HCT116 (cell line): ENCODE results near the gene NLRC4. TPM values are rescaled to one million over a fixed set of nuclear protein-coding genes. Genes with fewer than 3 reads are reported as not detected.

Experiments used
- ATAC-seq: fragments of 200-7000 bp; cut with Tn5 transposase; 2 replicates; pipeline ENCODE4 v1.9.1; 2020; ENCODE audit warnings: mild to moderate bottlenecking, moderate library complexity
- BruUV-seq: library from RNA; stranded (reverse); fragments of 400-500 nt; replicated peaks from 2 replicates; lab custom pipeline; 2021; lab: Mats Ljungman, UMichigan
- CTCF ChIA-PET: fragments of 300-600 bp; sonication (Branson Sonifier 250); formaldehyde crosslinking; loops from one replicate; lab custom pipeline; 2021; ENCODE audit warnings: antibody characterized with exemption; lab: Charles Lee
- POLR2A ChIA-PET: fragments of 300-600, 350-600 bp; sonication (Branson Sonifier 250); formaldehyde crosslinking; loops from one replicate; lab custom pipeline; 2021; ENCODE audit warnings: antibody characterized with exemption; lab: Charles Lee
- RAD21 ChIA-PET, 2 experiments: fragments of 300-600 bp; sonication (Branson Sonifier 250); formaldehyde crosslinking; loops; one replicate each; lab custom pipeline; 2023; ENCODE audit warnings: low total read pairs in 2 of 2; ENCODE audit not compliant: uncharacterized antibody in 2 of 2, unreplicated experiment in 2 of 2, low non-redundant PET in 1 of 2; lab: Charles Lee
- DNase-seq: peaks from one replicate; pipeline ENCODE4 v3.0.0-alpha.2; 2010; ENCODE audit warnings: low read depth, low spot score
- H2AFZ ChIP-seq: fragments of 200-600 bp; shearing (Covaris generic), sonication (generic); 2 replicates; pipeline ENCODE4 v1.6.1; 2017; ENCODE audit warnings: low read depth, mixed run types, mixed read lengths, antibody characterized with exemption, low read length; ENCODE audit not compliant: poor library complexity, severe bottlenecking
- H3K27ac ChIP-seq: 2 replicates; pipeline ENCODE4 v1.5.1; 2012; ENCODE audit warnings: low read depth, low read length
- H3K27me3 ChIP-seq: fragments of 200-600 bp; sonication (generic); 2 replicates; pipeline ENCODE4 v1.6.1; 2016; ENCODE audit warnings: mixed run types, low read length, mixed read lengths; ENCODE audit not compliant: insufficient read depth
- H3K36me3 ChIP-seq, 2 experiments: fragments of 200-500 bp in 1 of 2; fragments of 200-600 bp in 1 of 2; sonication (Bioruptor generic) in 1 of 2; sonication (generic) in 1 of 2; 2 replicates each; pipeline versions ENCODE4 v1.5.1 to v1.6.1; 2014 to 2016; ENCODE audit warnings: low read length in 2 of 2, inconsistent platforms in 1 of 2, mixed read lengths in 1 of 2, mixed run types in 1 of 2; ENCODE audit not compliant: insufficient read depth in 2 of 2, control insufficient read depth in 1 of 2
- H3K4me1 ChIP-seq, 2 experiments: fragments of 200-600 bp in 1 of 2; sonication (generic) in 1 of 2; 2 replicates each; pipeline versions ENCODE4 v1.5.1 to v1.6.1; 2012 to 2017; ENCODE audit warnings: low read length in 2 of 2, inconsistent platforms in 1 of 2, mild to moderate bottlenecking in 1 of 2, mixed read lengths in 1 of 2, mixed run types in 1 of 2, moderate library complexity in 1 of 2; ENCODE audit not compliant: insufficient read depth in 2 of 2, control insufficient read depth in 1 of 2
- H3K4me2 ChIP-seq: fragments of 200-600 bp; sonication (generic); 2 replicates; pipeline ENCODE4 v1.6.1; 2017; ENCODE audit warnings: mixed run types, low read length, mixed read lengths
- H3K4me3 ChIP-seq, 2 experiments: fragments of 200-600 bp in 1 of 2; sonication (generic) in 1 of 2; replicated peaks in 1 of 2; 2 replicates each; pipeline ENCODE4 v1.5.1; 2011 to 2016; ENCODE audit warnings: low read length in 2 of 2, control low read depth in 1 of 2, low read depth in 1 of 2, mild to moderate bottlenecking in 1 of 2, mixed read lengths in 1 of 2, mixed run types in 1 of 2
- H3K79me2 ChIP-seq: fragments of 200-600 bp; sonication (generic); 2 replicates; pipeline ENCODE4 v1.6.1; 2017; ENCODE audit warnings: mild to moderate bottlenecking, mixed run types, low read length, moderate library complexity, mixed read lengths; ENCODE audit not compliant: insufficient read depth
- H3K9ac ChIP-seq: fragments of 200-600 bp; sonication (generic); 2 replicates; pipeline ENCODE4 v1.6.1; 2016; ENCODE audit warnings: low read length, mixed read lengths
- H3K9me2 ChIP-seq: fragments of 200-600 bp; sonication (generic), shearing (Covaris generic); 2 replicates; pipeline ENCODE4 v1.6.1; 2017; ENCODE audit warnings: mixed run types, mild to moderate bottlenecking, moderate library complexity; ENCODE audit not compliant: insufficient read depth
- H3K9me3 ChIP-seq, 2 experiments: fragments of 200-500 bp in 1 of 2; fragments of 200-600 bp in 1 of 2; sonication (Bioruptor generic) in 1 of 2; sonication (generic) in 1 of 2; 2 replicates each; pipeline ENCODE4 v1.6.1; 2014 to 2017; ENCODE audit warnings: low read length in 2 of 2, mixed read lengths in 2 of 2, inconsistent platforms in 1 of 2, low read depth in 1 of 2, mild to moderate bottlenecking in 1 of 2, mixed run types in 1 of 2, moderate library complexity in 1 of 2; ENCODE audit not compliant: control insufficient read depth in 1 of 2, insufficient read depth in 1 of 2
- H4K20me1 ChIP-seq: fragments of 200-600 bp; sonication (generic), shearing (Covaris generic); 2 replicates; pipeline ENCODE4 v1.6.1; 2017; ENCODE audit warnings: mixed run types, mild to moderate bottlenecking, moderate library complexity; ENCODE audit not compliant: insufficient read depth
- ATF3 ChIP-seq: IDR thresholded peaks from 2 replicates; pipeline ENCODE4 v1.6.1; 2012
- CBX3 ChIP-seq: IDR thresholded peaks from 2 replicates; pipeline ENCODE4 v1.6.1; 2012; ENCODE audit warnings: low read depth
- CEBPB ChIP-seq: IDR thresholded peaks from 2 replicates; pipeline ENCODE4 v1.6.1; 2012; ENCODE audit warnings: low read depth
- ELF1 ChIP-seq: IDR thresholded peaks from 2 replicates; pipeline ENCODE4 v1.6.1; 2012; ENCODE audit warnings: low read depth, borderline replicate concordance
- EZH2phosphoT487 ChIP-seq: fragments of 200-600 bp; IDR thresholded peaks from 2 replicates; pipeline ENCODE4 v1.6.1; 2018; ENCODE audit warnings: antibody characterized with exemption, borderline replicate concordance
- FOSL1 ChIP-seq: IDR thresholded peaks from 2 replicates; pipeline ENCODE4 v1.6.1; 2012; ENCODE audit warnings: low read depth
- MAX ChIP-seq: IDR thresholded peaks from 2 replicates; pipeline ENCODE4 v1.6.1; 2012
- POLR2A ChIP-seq: IDR thresholded peaks from 2 replicates; pipeline ENCODE4 v1.7.0; 2011; ENCODE audit warnings: borderline replicate concordance; ENCODE audit not compliant: insufficient read depth, insufficient read length; ENCODE audit errors: extremely low read depth
- POLR2AphosphoS5 ChIP-seq: IDR thresholded peaks from 2 replicates; pipeline ENCODE4 v1.6.1; 2011; ENCODE audit warnings: mild to moderate bottlenecking, low read depth, low read length, moderate library complexity
- RAD21 ChIP-seq: IDR thresholded peaks from 2 replicates; pipeline ENCODE4 v1.6.1; 2012; ENCODE audit warnings: low read depth, mild to moderate bottlenecking
- REST ChIP-seq: IDR thresholded peaks from 2 replicates; pipeline ENCODE4 v1.6.1; 2012; ENCODE audit warnings: low read depth
- SIN3A ChIP-seq: IDR thresholded peaks from 2 replicates; pipeline ENCODE4 v1.6.1; 2012; ENCODE audit warnings: low read depth
- SP1 ChIP-seq: IDR thresholded peaks from 2 replicates; pipeline ENCODE4 v1.6.1; 2012; ENCODE audit warnings: low read depth
- SRF ChIP-seq: IDR thresholded peaks from 2 replicates; pipeline ENCODE4 v1.6.1; 2012; ENCODE audit warnings: low read depth
- TCF7L2 ChIP-seq: IDR thresholded peaks from 2 replicates; pipeline ENCODE4 v1.7.0; 2011; ENCODE audit warnings: borderline replicate concordance, inconsistent platforms; ENCODE audit not compliant: insufficient read depth, insufficient read length; ENCODE audit errors: extremely low read depth
- YY1 ChIP-seq: IDR thresholded peaks from 2 replicates; pipeline ENCODE4 v1.6.1; 2011; ENCODE audit warnings: low read length, low read depth, moderate library complexity, mild to moderate bottlenecking; ENCODE audit not compliant: insufficient replicate concordance; ENCODE audit errors: extremely low read depth
- ZBTB33 ChIP-seq: IDR thresholded peaks from 2 replicates; pipeline ENCODE4 v1.6.1; 2011; ENCODE audit warnings: mild to moderate bottlenecking, low read length, moderate library complexity; ENCODE audit not compliant: insufficient replicate concordance; ENCODE audit errors: extremely low read depth
- ZFX ChIP-seq: fragments of 450-650 bp; IDR thresholded peaks from 2 replicates; pipeline ENCODE4 v1.6.1; 2017
- intact Hi-C: fragments of 100-400 bp; cut with micrococcal nuclease; formaldehyde crosslinking; loops from 2 replicates; pipeline ENCODE4 v1.10.0; 2022
- total RNA-seq: library from RNA; stranded (reverse); gene quantifications from one replicate; pipeline ENCODE4 v1.2.1, GENCODE V29; 2021; ENCODE audit not compliant: unreplicated experiment

The NLRC4 gene
- total RNA-seq, 1 experiment from 2014 or later: not detected

GRCh38 chr2:32222966-32223365, 41.7 kb downstream of the NLRC4 start:
- H4K20me1 ChIP-seq: no peaks in the 10 kb centered on the region
- POLR2A ChIA-PET: no interaction called here
- no peak for DNase-seq
- H3K36me3 ChIP-seq: peaks cover 4 to 5% of the 10 kb centered on the region in 2 experiments; a peak in 1 of 4 replicates
- H3K79me2 ChIP-seq: no peaks in the 10 kb centered on the region
- no peak overlapping the region for H2AFZ ChIP-seq
- BruUV-seq: no TSS peak
- H3K9ac ChIP-seq: no peak overlapping the region
- no peak overlapping the region for H3K27ac ChIP-seq
- RAD21 ChIA-PET: no interaction called here
- TF ChIP-seq ELF1 (no peak), REST (no peak), SP1 (no peak), RAD21 (no peak), MAX (no peak), CEBPB (no peak), ATF3 (no peak), TCF7L2 (no peak), EZH2phosphoT487 (no peak), SRF (no peak), POLR2AphosphoS5 (no peak), YY1 (no peak), FOSL1 (no peak), ZBTB33 (no peak), POLR2A (no peak), ZFX (no peak), SIN3A (no peak), CBX3 (no peak)
- TF ChIP-seq, all 23 proteins: peak for 0
- Histone ChIP-seq H3K4me1 (no peaks in the 10 kb centered on the region), H3K27me3 (no peaks in the 10 kb centered on the region), H3K4me2 (no peak overlapping the region), H3K9me2 (no peaks in the 10 kb centered on the region), H3K9me3 (no peaks in the 10 kb centered on the region), H3K4me3 (no peak overlapping the region)
- intact Hi-C loops: no loop called here
- ATAC-seq: no peak
- CTCF ChIA-PET: no interaction called here
